ENCODE data around the gene LGR5.

DNA sequence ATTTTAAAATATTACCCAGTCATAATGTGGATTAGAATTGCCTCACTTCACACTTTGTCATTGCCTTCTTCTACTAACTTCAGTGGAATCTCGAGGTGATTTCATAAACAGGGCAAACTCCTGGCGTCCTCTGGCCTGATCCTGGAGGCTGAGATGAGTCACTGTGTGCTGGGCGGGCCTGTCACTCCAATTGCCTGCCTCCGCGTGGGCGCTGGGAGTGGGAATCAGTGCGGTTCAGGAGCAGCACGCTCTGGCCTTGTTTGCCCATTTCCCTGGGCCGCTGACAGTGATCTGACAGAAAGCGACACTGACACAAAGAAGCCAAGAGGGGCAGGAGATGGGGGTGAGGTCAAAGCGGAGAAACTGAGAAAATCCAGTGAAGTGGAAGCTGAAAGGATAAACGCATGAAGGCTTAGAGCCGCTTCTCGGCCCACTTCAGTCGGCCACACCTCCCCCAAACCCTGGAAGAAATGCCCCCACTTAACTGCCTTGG is 29.7 kb downstream of the LGR5 start:
- TF ChIP-seq CTCF (conservative IDR thresholded peaks at IDR 0.05 in 1 of 2, IDR thresholded peaks at IDR 0.05 in 1 of 2; ENCODE audit: extremely low read depth in 1 of 2, insufficient read depth in 1 of 2, low read depth in 1 of 2, low read length in 2 of 2) (no peak), EZH2 (IDR thresholded peaks at IDR 0.05; ENCODE audit: borderline replicate concordance, low read length) (no peak)
